ENCODE results near the gene SEC24B. TPM values are rescaled to one million over a fixed set of nuclear protein-coding genes. Genes with fewer than 3 reads are reported as not detected.
"Not testable (repeated sequence)": the region's sequence is repeated elsewhere in the genome, so short reads cannot be mapped to it uniquely, and the experiment has no call there.

Gene SEC24B
- total RNA-seq, 1 donor from 2014 or later = 34.6 TPM

DNA sequence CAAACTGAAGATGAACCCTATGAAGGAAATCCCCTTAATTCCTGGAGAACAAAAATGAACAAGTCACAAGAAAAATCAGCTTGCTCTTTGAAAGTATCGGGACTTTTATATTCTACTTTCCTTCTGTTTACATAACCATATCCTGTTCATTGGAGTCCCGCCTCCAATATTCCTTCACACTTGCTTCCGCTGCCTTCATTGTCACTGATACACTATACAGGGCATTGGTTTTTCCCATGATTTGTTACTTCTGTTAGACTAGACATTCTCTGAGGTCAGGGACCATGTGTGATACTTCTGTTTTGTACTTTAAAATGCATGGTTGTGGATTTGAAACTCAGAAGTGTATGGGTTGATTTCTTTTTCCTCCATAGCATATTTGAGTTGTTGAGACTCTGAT lies 145.2 kb downstream of the SEC24B start:
- Mint-ChIP-seq H3K4me1 (ENCODE audit: unreplicated experiment) (no peaks in the 10 kb centered on the region), H3K27ac (ENCODE audit: unreplicated experiment) (no peak overlapping the region), H3K4me3 (ENCODE audit: unreplicated experiment) (no peak overlapping the region), H3K9me3 (ENCODE audit: unreplicated experiment) (peaks cover 9% of the 10 kb centered on the region), H3K36me3 (ENCODE audit: unreplicated experiment) (peaks cover 12% of the 10 kb centered on the region), H3K27me3 (ENCODE audit: unreplicated experiment) (no peaks in the 10 kb centered on the region)
- no peak for DNase-seq (ENCODE audit: extremely low spot score, unreplicated experiment)
- TF ChIP-seq, protein P1, sequence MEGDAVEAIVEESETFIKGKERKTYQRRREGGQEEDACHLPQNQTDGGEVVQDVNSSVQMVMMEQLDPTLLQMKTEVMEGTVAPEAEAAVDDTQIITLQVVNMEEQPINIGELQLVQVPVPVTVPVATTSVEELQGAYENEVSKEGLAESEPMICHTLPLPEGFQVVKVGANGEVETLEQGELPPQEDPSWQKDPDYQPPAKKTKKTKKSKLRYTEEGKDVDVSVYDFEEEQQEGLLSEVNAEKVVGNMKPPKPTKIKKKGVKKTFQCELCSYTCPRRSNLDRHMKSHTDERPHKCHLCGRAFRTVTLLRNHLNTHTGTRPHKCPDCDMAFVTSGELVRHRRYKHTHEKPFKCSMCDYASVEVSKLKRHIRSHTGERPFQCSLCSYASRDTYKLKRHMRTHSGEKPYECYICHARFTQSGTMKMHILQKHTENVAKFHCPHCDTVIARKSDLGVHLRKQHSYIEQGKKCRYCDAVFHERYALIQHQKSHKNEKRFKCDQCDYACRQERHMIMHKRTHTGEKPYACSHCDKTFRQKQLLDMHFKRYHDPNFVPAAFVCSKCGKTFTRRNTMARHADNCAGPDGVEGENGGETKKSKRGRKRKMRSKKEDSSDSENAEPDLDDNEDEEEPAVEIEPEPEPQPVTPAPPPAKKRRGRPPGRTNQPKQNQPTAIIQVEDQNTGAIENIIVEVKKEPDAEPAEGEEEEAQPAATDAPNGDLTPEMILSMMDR (IDR thresholded peaks at IDR 0.05) = no peak

GRCh38 chr4:109579997-109580396 lies 146.4 kb downstream of the SEC24B start:
- not testable (repeated sequence) for H3K9me3 Mint-ChIP-seq (ENCODE audit: unreplicated experiment); H3K27me3 Mint-ChIP-seq (ENCODE audit: unreplicated experiment); H3K4me3 Mint-ChIP-seq (ENCODE audit: unreplicated experiment); DNase-seq (ENCODE audit: extremely low spot score, unreplicated experiment); H3K4me1 Mint-ChIP-seq (ENCODE audit: unreplicated experiment); H3K27ac Mint-ChIP-seq (ENCODE audit: unreplicated experiment)
- H3K36me3 Mint-ChIP-seq (ENCODE audit: unreplicated experiment) = peaks cover 12% of the 10 kb centered on the region

- Mint-ChIP-seq H3K4me1 (ENCODE audit: unreplicated experiment) (no peaks in the 10 kb centered on the region), H3K36me3 (ENCODE audit: unreplicated experiment) (peaks cover 10% of the 10 kb centered on the region), H3K4me3 (ENCODE audit: unreplicated experiment) (no peak overlapping the region), H3K27me3 (ENCODE audit: unreplicated experiment) (no peaks in the 10 kb centered on the region), H3K27ac (ENCODE audit: unreplicated experiment) (no peak overlapping the region), H3K9me3 (ENCODE audit: unreplicated experiment) (peaks cover 6% of the 10 kb centered on the region)
- DNase-seq (ENCODE audit: extremely low spot score, unreplicated experiment) = no peak
- TF ChIP-seq, protein P1 (IDR thresholded peaks at IDR 0.05) = no peak
Observed at GRCh38 chr4:109588176-109588575, 154.6 kb downstream of the SEC24B start.

DNA sequence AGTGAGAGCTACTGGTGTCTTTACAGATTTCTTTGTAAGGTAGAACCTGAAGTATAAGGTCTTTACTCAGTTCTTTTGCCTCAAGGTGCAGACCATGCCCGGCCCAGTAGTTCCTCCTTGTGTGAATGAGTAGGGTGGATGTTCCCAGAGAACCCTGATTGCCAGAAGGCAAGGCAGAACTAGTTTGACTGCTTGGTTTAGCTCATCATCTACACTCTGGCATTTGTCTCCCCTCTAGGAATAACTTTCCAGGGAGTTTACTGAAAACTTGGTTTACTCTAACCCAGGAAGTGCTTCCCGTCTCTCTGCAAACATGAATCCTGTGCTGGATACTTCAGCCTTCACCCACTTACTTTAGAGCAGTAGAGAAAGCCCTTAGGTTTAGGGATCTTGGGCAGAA lies 155.5 kb downstream of the SEC24B start:
- no peak for DNase-seq (ENCODE audit: extremely low spot score, unreplicated experiment)
- Mint-ChIP-seq H3K27me3 (ENCODE audit: unreplicated experiment) (no peaks in the 10 kb centered on the region), H3K36me3 (ENCODE audit: unreplicated experiment) (peaks cover 5% of the 10 kb centered on the region), H3K27ac (ENCODE audit: unreplicated experiment) (no peak overlapping the region), H3K4me1 (ENCODE audit: unreplicated experiment) (no peaks in the 10 kb centered on the region), H3K9me3 (ENCODE audit: unreplicated experiment) (peaks cover 5% of the 10 kb centered on the region), H3K4me3 (ENCODE audit: unreplicated experiment) (no peak overlapping the region)
- TF ChIP-seq, protein P1 (IDR thresholded peaks at IDR 0.05) = no peak

DNA sequence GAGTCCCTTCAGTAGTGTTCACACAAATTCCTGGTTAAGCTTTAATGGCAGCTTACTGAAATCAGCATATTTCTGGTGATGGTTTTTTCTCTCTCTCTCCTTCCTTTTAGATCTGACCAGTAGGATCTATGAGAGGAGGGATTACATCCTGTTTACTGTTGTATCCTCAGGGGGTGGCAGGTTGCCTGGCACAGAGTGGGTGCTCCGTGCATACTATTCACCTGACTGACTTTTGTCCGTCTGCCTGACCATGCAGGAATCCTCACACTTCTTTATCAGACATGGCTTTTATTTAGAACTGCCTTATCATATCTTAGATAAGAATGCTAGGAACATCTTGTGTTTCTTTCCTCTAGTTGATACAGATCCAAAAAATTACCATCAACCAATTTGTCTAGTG lies 156.0 kb downstream of the SEC24B start:
- TF ChIP-seq, protein P1 (IDR thresholded peaks at IDR 0.05) = no peak
- DNase-seq (ENCODE audit: extremely low spot score, unreplicated experiment) = no peak
- no peaks in the 10 kb centered on the region for H3K4me1 Mint-ChIP-seq (ENCODE audit: unreplicated experiment)
- H3K36me3 Mint-ChIP-seq (ENCODE audit: unreplicated experiment) = peaks cover 5% of the 10 kb centered on the region
- no peak overlapping the region for H3K4me3 Mint-ChIP-seq (ENCODE audit: unreplicated experiment)
- H3K27ac Mint-ChIP-seq (ENCODE audit: unreplicated experiment) = no peak overlapping the region
- H3K27me3 Mint-ChIP-seq (ENCODE audit: unreplicated experiment) = no peaks in the 10 kb centered on the region
- peaks cover 5% of the 10 kb centered on the region for H3K9me3 Mint-ChIP-seq (ENCODE audit: unreplicated experiment)

Small RNAs within 50 kb of the gene (microRNA-seq; reads per million reads assigned to microRNA genes)
- gene MIR576 (ENCODE audit: unreplicated experiment) = 14.8 reads per million, percentile 23 among the genes with 10 or more reads in this experiment

Other genes starting within 250 kb of the SEC24B start
- 1.3 and 1.8 TPM in 2 replicates for gene COL25A1, start 131.2 kb upstream of the SEC24B start, total RNA-seq
- gene MCUB, start 126.4 kb downstream of the SEC24B start, total RNA-seq = 14.1 and 14.8 TPM in 2 replicates

Measured in osteocyte (in vitro differentiated cells).